ENCODE measurements around the gene OR2V2. TPM values are rescaled to one million over a fixed set of nuclear protein-coding genes. Genes with fewer than 3 reads are reported as not detected.

OR2V2 gene
- total and polyA plus RNA-seq, 10 of the 15 experiments (the other 5 are each of a cell fraction or from before 2014, with no cell fraction given), result 0.26 TPM; not detected in 9

DNA sequence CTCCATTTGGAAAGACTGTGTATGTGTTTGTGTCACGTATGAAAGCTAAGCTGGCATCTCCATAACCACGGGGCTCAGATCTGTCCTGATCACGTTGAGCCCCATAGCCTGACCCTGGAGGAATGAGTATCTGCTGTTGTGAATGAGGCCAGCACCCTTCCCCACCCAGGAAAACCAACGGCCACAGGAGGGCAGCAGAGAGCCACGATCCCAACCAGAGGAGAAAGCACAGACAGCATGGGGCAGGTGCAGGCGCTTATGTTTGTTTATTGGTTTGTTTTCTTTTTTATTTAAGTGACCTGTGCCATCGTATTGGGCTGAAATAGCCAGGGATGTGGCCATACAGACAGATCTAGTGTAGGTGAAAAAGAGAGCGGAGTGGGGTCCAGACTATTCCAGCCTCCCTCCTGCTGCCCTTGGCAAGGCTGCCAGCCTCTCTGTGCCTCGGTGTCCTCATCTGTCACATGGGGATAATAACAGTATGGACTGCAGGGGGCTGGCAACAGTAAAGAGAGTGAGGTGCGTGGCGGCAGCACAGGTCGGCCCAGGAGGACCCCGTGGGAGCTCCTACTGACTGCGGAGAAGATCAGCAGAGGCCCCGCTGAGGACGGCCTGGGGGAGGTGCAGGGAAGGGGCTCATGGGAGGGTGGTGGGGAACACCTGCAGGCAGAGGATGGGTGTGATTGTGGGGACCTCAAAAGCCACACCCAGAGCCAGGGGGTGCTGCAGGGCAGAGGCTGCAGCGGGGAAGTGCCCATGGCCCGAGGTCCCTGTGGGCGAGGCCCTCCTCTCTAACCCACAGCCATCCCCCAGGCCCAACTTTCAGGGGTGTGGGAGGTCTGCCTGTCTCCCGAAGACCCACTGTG lies 12.1 kb downstream of the OR2V2 start (continued):
- TF ChIP-seq YY1 (IDR thresholded peaks at IDR 0.05; ENCODE audit: low read depth, low read length) (peak; percentile 52; the same call in 1 of the 2 replicates), KDM1A (IDR thresholded peaks at IDR 0.05; ENCODE audit: borderline replicate concordance) (no peak), IKZF2 (IDR thresholded peaks at IDR 0.05) (no peak), EP300 (IDR thresholded peaks at IDR 0.05; ENCODE audit: borderline replicate concordance in 1 of 2, control insufficient read depth in 1 of 2, low read depth in 2 of 2, low read length in 2 of 2) (no peak), STAT3 (IDR thresholded peaks at IDR 0.05; ENCODE audit: low read depth, low read length) (no peak), RFX5 (IDR thresholded peaks at IDR 0.05; ENCODE audit: low read depth, low read length) (no peak), YBX1 (IDR thresholded peaks at IDR 0.05) (no peak), ATF7 (IDR thresholded peaks at IDR 0.05; ENCODE audit: low read depth) (0 out of 2 replicates have a peak, but pooled peaks have one; percentile 29), BHLHE40 (IDR thresholded peaks at IDR 0.05; ENCODE audit: borderline replicate concordance in 1 of 2, low read depth in 2 of 2, low read length in 1 of 2) (peak; percentile 45 to 60; a peak in 2 of 4 replicates), EED (IDR thresholded peaks at IDR 0.05; ENCODE audit: low read depth) (no peak)
- TF ChIP-seq, protein P1, sequence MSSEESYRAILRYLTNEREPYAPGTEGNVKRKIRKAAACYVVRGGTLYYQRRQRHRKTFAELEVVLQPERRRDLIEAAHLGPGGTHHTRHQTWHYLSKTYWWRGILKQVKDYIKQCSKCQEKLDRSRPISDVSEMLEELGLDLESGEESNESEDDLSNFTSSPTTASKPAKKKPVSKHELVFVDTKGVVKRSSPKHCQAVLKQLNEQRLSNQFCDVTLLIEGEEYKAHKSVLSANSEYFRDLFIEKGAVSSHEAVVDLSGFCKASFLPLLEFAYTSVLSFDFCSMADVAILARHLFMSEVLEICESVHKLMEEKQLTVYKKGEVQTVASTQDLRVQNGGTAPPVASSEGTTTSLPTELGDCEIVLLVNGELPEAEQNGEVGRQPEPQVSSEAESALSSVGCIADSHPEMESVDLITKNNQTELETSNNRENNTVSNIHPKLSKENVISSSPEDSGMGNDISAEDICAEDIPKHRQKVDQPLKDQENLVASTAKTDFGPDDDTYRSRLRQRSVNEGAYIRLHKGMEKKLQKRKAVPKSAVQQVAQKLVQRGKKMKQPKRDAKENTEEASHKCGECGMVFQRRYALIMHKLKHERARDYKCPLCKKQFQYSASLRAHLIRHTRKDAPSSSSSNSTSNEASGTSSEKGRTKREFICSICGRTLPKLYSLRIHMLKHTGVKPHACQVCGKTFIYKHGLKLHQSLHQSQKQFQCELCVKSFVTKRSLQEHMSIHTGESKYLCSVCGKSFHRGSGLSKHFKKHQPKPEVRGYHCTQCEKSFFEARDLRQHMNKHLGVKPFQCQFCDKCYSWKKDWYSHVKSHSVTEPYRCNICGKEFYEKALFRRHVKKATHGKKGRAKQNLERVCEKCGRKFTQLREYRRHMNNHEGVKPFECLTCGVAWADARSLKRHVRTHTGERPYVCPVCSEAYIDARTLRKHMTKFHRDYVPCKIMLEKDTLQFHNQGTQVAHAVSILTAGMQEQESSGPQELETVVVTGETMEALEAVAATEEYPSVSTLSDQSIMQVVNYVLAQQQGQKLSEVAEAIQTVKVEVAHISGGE (CRISPR knock-in tag; IDR thresholded peaks at IDR 0.05), result no peak
- TF ChIP-seq, protein P2, sequence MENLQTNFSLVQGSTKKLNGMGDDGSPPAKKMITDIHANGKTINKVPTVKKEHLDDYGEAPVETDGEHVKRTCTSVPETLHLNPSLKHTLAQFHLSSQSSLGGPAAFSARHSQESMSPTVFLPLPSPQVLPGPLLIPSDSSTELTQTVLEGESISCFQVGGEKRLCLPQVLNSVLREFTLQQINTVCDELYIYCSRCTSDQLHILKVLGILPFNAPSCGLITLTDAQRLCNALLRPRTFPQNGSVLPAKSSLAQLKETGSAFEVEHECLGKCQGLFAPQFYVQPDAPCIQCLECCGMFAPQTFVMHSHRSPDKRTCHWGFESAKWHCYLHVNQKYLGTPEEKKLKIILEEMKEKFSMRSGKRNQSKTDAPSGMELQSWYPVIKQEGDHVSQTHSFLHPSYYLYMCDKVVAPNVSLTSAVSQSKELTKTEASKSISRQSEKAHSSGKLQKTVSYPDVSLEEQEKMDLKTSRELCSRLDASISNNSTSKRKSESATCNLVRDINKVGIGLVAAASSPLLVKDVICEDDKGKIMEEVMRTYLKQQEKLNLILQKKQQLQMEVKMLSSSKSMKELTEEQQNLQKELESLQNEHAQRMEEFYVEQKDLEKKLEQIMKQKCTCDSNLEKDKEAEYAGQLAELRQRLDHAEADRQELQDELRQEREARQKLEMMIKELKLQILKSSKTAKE (IDR thresholded peaks at IDR 0.05; ENCODE audit: low read depth, poor library complexity, severe bottlenecking), result peak; percentile 35
- TF ChIP-seq, protein P3, sequence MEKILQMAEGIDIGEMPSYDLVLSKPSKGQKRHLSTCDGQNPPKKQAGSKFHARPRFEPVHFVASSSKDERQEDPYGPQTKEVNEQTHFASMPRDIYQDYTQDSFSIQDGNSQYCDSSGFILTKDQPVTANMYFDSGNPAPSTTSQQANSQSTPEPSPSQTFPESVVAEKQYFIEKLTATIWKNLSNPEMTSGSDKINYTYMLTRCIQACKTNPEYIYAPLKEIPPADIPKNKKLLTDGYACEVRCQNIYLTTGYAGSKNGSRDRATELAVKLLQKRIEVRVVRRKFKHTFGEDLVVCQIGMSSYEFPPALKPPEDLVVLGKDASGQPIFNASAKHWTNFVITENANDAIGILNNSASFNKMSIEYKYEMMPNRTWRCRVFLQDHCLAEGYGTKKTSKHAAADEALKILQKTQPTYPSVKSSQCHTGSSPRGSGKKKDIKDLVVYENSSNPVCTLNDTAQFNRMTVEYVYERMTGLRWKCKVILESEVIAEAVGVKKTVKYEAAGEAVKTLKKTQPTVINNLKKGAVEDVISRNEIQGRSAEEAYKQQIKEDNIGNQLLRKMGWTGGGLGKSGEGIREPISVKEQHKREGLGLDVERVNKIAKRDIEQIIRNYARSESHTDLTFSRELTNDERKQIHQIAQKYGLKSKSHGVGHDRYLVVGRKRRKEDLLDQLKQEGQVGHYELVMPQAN (conservative IDR thresholded peaks at IDR 0.05), result no peak
- TF ChIP-seq, protein P4, sequence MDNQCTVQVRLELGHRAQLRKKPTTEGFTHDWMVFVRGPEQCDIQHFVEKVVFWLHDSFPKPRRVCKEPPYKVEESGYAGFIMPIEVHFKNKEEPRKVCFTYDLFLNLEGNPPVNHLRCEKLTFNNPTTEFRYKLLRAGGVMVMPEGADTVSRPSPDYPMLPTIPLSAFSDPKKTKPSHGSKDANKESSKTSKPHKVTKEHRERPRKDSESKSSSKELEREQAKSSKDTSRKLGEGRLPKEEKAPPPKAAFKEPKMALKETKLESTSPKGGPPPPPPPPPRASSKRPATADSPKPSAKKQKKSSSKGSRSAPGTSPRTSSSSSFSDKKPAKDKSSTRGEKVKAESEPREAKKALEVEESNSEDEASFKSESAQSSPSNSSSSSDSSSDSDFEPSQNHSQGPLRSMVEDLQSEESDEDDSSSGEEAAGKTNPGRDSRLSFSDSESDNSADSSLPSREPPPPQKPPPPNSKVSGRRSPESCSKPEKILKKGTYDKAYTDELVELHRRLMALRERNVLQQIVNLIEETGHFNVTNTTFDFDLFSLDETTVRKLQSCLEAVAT (IDR thresholded peaks at IDR 0.05), result 0 out of 2 replicates have a peak, but pooled peaks have one; percentile 31
- TF ChIP-seq, protein P5, sequence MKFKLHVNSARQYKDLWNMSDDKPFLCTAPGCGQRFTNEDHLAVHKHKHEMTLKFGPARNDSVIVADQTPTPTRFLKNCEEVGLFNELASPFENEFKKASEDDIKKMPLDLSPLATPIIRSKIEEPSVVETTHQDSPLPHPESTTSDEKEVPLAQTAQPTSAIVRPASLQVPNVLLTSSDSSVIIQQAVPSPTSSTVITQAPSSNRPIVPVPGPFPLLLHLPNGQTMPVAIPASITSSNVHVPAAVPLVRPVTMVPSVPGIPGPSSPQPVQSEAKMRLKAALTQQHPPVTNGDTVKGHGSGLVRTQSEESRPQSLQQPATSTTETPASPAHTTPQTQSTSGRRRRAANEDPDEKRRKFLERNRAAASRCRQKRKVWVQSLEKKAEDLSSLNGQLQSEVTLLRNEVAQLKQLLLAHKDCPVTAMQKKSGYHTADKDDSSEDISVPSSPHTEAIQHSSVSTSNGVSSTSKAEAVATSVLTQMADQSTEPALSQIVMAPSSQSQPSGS (IDR thresholded peaks at IDR 0.05; ENCODE audit: low read length), result no peak
- TF ChIP-seq, protein P6, sequence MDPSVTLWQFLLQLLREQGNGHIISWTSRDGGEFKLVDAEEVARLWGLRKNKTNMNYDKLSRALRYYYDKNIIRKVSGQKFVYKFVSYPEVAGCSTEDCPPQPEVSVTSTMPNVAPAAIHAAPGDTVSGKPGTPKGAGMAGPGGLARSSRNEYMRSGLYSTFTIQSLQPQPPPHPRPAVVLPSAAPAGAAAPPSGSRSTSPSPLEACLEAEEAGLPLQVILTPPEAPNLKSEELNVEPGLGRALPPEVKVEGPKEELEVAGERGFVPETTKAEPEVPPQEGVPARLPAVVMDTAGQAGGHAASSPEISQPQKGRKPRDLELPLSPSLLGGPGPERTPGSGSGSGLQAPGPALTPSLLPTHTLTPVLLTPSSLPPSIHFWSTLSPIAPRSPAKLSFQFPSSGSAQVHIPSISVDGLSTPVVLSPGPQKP (IDR thresholded peaks at IDR 0.05; ENCODE audit: low read depth, low read length), result no peak
